Smooth muscle cell (in vitro differentiated cells): ENCODE measurements around the gene C4B. TPM values are rescaled to one million over a fixed set of nuclear protein-coding genes. Genes with fewer than 3 reads are reported as not detected.
"Not testable (repeated sequence)": the region's sequence is repeated elsewhere in the genome, so short reads cannot be mapped to it uniquely, and the experiment has no call there.

ENCODE experiments used
- DNase-seq: peaks from one replicate; lab custom pipeline; 2025; ENCODE audit not compliant: unreplicated experiment; lab: John Stamatoyannopoulos, UW
- H2AFZ ChIP-seq: fragments of 200-600 bp; sonication (generic); 2 replicates; pipeline ENCODE4 v1.6.0; 2016; ENCODE audit warnings: antibody characterized with exemption, low read depth, mild to moderate bottlenecking
- H3F3A ChIP-seq: fragments of 200-600 bp; sonication (generic); 2 replicates; pipeline ENCODE4 v1.6.0; 2017; ENCODE audit warnings: antibody characterized with exemption, low read depth
- H3K27ac ChIP-seq: fragments of 200-600 bp; sonication (generic); 2 replicates; pipeline ENCODE4 v1.5.1; 2016; ENCODE audit warnings: low read depth, mild to moderate bottlenecking
- H3K27me3 ChIP-seq: fragments of 200-600 bp; sonication (generic); 2 replicates; pipeline ENCODE4 v1.6.1; 2016; ENCODE audit warnings: low read depth, mild to moderate bottlenecking
- H3K36me3 ChIP-seq: fragments of 200-600 bp; sonication (generic); 2 replicates; pipeline ENCODE4 v1.5.1; 2016; ENCODE audit warnings: low read depth
- H3K4me1 ChIP-seq: fragments of 200-600 bp; sonication (generic); 2 replicates; pipeline ENCODE4 v1.5.1; 2016; ENCODE audit warnings: low read depth
- H3K4me2 ChIP-seq: fragments of 200-600 bp; sonication (generic); 2 replicates; pipeline ENCODE4 v1.6.0; 2016; ENCODE audit warnings: mild to moderate bottlenecking
- H3K4me3 ChIP-seq: fragments of 200-600 bp; sonication (generic); 2 replicates; pipeline ENCODE4 v1.5.1; 2016; ENCODE audit warnings: mild to moderate bottlenecking
- H3K79me2 ChIP-seq: fragments of 200-600 bp; sonication (generic); 2 replicates; pipeline ENCODE4 v1.6.0; 2016; ENCODE audit warnings: low read depth, mild to moderate bottlenecking
- H3K9ac ChIP-seq: fragments of 200-600 bp; sonication (generic); 2 replicates; pipeline ENCODE4 v1.6.0; 2016; ENCODE audit warnings: low read depth
- H3K9me3 ChIP-seq: fragments of 200-600 bp; sonication (generic); replicated peaks from 2 replicates; pipeline ENCODE4 v1.5.1; 2016; ENCODE audit warnings: low read depth
- H4K20me1 ChIP-seq: fragments of 200-600 bp; sonication (generic); 2 replicates; pipeline ENCODE4 v1.6.0; 2016; ENCODE audit warnings: low read depth
- WGBS: methylation state at CpG from one replicate; pipeline ENCODE4 v1.1.7; 2016; ENCODE audit warnings: low lambda C conversion rate; 5-methylcytosine and 5-hydroxymethylcytosine counted together
- polyA plus RNA-seq: library from polyadenylated mRNA; unstranded; fragments of >200 nt; fragmentation: Nextera tagmentation; extraction: Ambion mirVana; gene quantifications from 2 replicates; pipeline ENCODE4 v1.2.1, GENCODE V29; 2016
- total RNA-seq: library from RNA; depleted of rRNA; stranded (reverse); fragments of >200 nt; gene quantifications from 2 replicates; pipeline ENCODE4 v1.2.3, GENCODE V29; 2014

Gene C4B
- total and polyA plus RNA-seq, 2 experiments from 2014 or later: 1.3 to 3.8 TPM

DNA sequence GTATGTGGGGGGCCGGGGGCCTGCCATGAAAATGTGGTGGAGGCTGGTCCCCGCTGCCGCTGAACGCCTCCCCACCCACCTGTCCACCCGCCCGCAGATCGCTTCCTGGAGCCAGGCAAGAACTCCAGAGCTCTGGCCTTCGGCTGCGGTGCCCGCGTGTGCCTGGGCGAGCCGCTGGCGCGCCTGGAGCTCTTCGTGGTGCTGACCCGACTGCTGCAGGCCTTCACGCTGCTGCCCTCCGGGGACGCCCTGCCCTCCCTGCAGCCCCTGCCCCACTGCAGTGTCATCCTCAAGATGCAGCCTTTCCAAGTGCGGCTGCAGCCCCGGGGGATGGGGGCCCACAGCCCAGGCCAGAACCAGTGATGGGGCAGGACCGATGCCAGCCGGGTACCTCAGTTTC lies 6.6 kb upstream of the C4B start:
- H3K79me2 ChIP-seq, H3F3A ChIP-seq, H3K4me2 ChIP-seq, H4K20me1 ChIP-seq, H3K27ac ChIP-seq, H3K9ac ChIP-seq, H2AFZ ChIP-seq, DNase-seq, H3K4me1 ChIP-seq, H3K4me3 ChIP-seq, H3K36me3 ChIP-seq, H3K9me3 ChIP-seq, H3K27me3 ChIP-seq: not testable (repeated sequence)
- WGBS: 97% methylated on average over 4 of the region's 24 CpGs

GRCh38 chr6:32008616-32009015 lies 6.0 kb upstream of the C4B start:
- not testable (repeated sequence) for H2AFZ ChIP-seq, H3K36me3 ChIP-seq, H3K27me3 ChIP-seq, H3K27ac ChIP-seq, H3K4me1 ChIP-seq, H3K9me3 ChIP-seq, H3F3A ChIP-seq, H3K4me2 ChIP-seq, H3K4me3 ChIP-seq, DNase-seq, H4K20me1 ChIP-seq, H3K9ac ChIP-seq, H3K79me2 ChIP-seq
- 72% methylated on average over 9 of the region's 12 CpGs for WGBS

GRCh38 chr6:32009537-32009936 lies 5.1 kb upstream of the C4B start:
- 90% methylated on average over 12 of the region's 12 CpGs for WGBS
- not testable (repeated sequence) for DNase-seq

GRCh38 chr6:32010856-32011530 lies 3.6 kb upstream of the C4B start:
- DNase-seq, H2AFZ ChIP-seq, H4K20me1 ChIP-seq, H3K27ac ChIP-seq, H3K9ac ChIP-seq, H3K9me3 ChIP-seq, H3K27me3 ChIP-seq, H3K4me2 ChIP-seq, H3K36me3 ChIP-seq, H3F3A ChIP-seq, H3K4me1 ChIP-seq, H3K4me3 ChIP-seq, H3K79me2 ChIP-seq: not testable (repeated sequence)
- WGBS: 85% methylated on average over 11 of the region's 27 CpGs

More at GRCh38 chr6:32009537-32009936, 5.1 kb upstream of the C4B start:
- not testable (repeated sequence) for H3K79me2 ChIP-seq, H2AFZ ChIP-seq, H3K36me3 ChIP-seq, H3K9me3 ChIP-seq, H3K4me3 ChIP-seq, H3K27ac ChIP-seq, H3F3A ChIP-seq, H3K27me3 ChIP-seq, H3K4me2 ChIP-seq, H4K20me1 ChIP-seq, H3K4me1 ChIP-seq, H3K9ac ChIP-seq

GRCh38 chr6:32012941-32013617 lies 1.5 kb upstream of the C4B start:
- H3K27ac ChIP-seq, H3K27me3 ChIP-seq, H3K4me3 ChIP-seq, H3F3A ChIP-seq, H4K20me1 ChIP-seq, H3K4me2 ChIP-seq, H3K9ac ChIP-seq, H3K9me3 ChIP-seq, H2AFZ ChIP-seq, H3K79me2 ChIP-seq, H3K4me1 ChIP-seq, H3K36me3 ChIP-seq, DNase-seq: not testable (repeated sequence)
- WGBS: 73% methylated on average over 13 of the region's 17 CpGs

- H3F3A ChIP-seq, H3K4me2 ChIP-seq, H3K9me3 ChIP-seq, H3K36me3 ChIP-seq, H3K9ac ChIP-seq, H4K20me1 ChIP-seq, H3K4me3 ChIP-seq, DNase-seq, H3K27me3 ChIP-seq, H3K27ac ChIP-seq, H2AFZ ChIP-seq, H3K79me2 ChIP-seq, H3K4me1 ChIP-seq: not testable (repeated sequence)
- no CpG with 5 or more reads among the region's 5 CpGs for WGBS
Observed at GRCh38 chr6:32013738-32014137, 857 bp upstream of the C4B start.

DNA sequence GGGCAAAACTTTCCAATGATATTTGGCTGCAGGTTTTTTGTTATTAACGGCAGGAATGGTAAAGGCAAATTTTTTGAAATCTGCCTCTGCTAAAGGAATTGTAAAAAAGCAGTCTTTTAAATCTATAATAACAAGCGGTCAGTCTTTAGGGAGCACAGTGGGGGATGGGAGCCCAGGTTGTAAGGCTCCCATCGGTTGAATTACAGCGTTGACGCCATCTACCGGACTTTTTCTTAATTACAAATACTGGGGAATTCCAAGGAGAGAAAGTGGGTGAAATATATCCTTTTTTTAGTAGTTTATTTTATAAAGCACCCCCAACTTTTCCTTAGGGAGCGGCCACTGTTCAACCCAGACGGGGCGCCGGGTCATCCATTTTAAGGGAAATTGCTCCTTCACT lies 7.5 kb downstream of the C4B start:
- DNase-seq, H3K4me2 ChIP-seq, H3K9me3 ChIP-seq, H3K9ac ChIP-seq, H3K27me3 ChIP-seq, H2AFZ ChIP-seq, H3K4me3 ChIP-seq, H3F3A ChIP-seq, H3K79me2 ChIP-seq, H3K4me1 ChIP-seq, H3K27ac ChIP-seq, H4K20me1 ChIP-seq, H3K36me3 ChIP-seq: not testable (repeated sequence)
- WGBS: no CpG with 5 or more reads among the region's 10 CpGs

DNA sequence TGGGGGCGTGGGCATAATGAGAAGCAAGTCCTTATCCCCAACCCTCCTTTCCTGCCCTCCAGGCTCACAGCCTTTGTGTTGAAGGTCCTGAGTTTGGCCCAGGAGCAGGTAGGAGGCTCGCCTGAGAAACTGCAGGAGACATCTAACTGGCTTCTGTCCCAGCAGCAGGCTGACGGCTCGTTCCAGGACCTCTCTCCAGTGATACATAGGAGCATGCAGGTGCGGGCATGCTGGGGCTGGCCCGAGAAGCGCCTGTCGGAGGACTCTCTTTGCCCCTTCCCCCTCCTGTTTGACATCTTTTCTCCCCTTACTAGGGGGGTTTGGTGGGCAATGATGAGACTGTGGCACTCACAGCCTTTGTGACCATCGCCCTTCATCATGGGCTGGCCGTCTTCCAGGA lies 14.0 kb downstream of the C4B start:
- not testable (repeated sequence) for H3K9me3 ChIP-seq, H3K27me3 ChIP-seq, H4K20me1 ChIP-seq, H3K9ac ChIP-seq, H3K27ac ChIP-seq, H3K4me3 ChIP-seq, H3F3A ChIP-seq, H3K36me3 ChIP-seq, DNase-seq, H2AFZ ChIP-seq, H3K4me2 ChIP-seq, H3K79me2 ChIP-seq, H3K4me1 ChIP-seq
- 89% methylated on average over 7 of the region's 10 CpGs for WGBS
